ENCODE measurements around the gene THOC5.

DNA sequence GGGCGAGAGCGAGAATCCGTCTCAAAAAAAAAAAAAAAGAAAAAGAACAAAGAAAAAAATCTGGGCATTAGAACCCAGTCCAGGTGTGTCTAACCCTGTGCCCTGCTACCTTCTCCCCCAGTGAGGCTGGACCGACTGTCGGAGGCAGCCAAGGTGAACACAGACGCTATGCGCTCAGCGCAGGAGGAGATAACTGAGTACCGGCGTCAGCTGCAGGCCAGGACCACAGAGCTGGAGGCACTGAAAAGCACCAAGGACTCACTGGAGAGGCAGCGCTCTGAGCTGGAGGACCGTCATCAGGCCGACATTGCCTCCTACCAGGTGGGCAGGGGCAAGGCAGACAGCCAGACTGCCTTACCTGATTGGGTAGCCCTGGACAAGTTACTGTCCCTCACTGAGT lies 70.3 kb downstream of the THOC5 start:
- TF ChIP-seq POLR2AphosphoS5 (IDR thresholded peaks at IDR 0.05) (no peak), CTCF (IDR thresholded peaks at IDR 0.05) (no peak), POLR2A (IDR thresholded peaks at IDR 0.05) (no peak)
